Measurements from ENCODE around the gene WBP11.

The WBP11 gene

DNA sequence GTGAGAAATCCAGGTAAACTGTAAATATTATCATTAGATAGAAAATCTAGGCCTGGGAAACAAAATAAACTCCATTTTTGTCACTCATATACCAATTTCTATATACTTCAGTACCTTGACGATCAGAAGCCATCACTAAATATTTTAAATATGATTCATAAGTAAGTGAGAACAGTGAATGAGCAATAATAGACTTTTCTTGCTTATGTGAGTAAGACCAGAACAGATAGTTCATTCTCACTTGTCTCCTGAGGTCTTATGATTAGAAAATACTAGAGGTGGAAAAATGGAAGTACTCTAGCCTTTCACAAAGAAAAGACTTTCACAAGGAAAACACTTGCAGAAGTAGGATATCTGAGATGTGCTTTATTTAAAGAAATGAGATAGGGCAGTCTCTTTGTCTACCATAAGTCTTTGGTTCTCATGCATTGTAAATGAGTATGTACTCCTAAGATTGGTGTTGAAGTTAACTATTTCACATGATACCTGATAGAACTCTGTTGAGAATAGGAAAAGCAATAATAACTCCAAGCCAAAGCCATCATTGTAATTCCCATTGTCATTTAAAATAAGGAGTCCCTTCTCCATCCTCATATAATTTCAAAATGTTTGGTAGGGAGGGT lies 20.8 kb upstream of the WBP11 start:
- no peak for DNase-seq (ENCODE audit: low spot score)

DNA sequence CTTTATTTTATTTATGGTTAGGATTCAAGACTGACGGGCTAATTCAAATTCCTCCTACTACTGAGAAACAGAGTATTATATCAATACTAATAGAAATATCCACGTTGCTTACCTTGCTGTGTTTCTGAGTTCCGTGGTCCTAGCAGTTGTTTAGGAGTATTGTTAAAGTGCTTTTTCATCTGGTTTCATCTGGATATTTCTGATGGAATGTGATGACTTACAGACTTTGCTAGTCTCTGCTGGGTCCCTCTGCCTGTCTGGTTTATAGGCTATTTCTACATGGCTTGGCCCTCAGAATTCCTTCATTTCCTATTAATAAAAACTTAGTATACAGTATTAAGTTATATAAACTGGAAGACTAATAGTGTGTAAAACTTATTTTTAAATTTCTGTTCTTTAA lies 10.7 kb upstream of the WBP11 start, which contains the start of gene SMCO3:
Gene SMCO3, minus strand, starts transcription at position 169 of the 400 bp plus-strand sequence. CDS start 7,502 bp downstream, outside the sequence.
- DNase-seq (ENCODE audit: low spot score) = no peak

DNA sequence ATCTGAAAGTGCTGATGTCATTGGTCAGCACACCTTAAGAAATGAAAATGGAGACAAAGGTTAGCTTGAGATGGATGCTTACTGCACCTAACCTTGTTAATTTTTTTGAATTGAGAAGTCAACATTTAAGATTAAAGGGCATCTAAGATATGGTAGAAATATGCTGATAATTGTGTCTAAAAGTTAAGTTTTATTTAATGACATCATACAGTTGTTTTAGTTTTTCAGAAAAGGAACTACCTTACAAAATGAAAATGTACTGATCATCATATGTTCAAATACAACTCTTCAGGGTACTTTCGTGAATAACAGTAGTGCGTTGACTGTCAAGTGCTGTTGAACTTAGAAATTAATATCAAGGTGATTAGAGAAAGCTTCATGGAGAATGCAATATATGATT lies 8.2 kb upstream of the WBP11 start:
- no peak for DNase-seq (ENCODE audit: low spot score)

DNA sequence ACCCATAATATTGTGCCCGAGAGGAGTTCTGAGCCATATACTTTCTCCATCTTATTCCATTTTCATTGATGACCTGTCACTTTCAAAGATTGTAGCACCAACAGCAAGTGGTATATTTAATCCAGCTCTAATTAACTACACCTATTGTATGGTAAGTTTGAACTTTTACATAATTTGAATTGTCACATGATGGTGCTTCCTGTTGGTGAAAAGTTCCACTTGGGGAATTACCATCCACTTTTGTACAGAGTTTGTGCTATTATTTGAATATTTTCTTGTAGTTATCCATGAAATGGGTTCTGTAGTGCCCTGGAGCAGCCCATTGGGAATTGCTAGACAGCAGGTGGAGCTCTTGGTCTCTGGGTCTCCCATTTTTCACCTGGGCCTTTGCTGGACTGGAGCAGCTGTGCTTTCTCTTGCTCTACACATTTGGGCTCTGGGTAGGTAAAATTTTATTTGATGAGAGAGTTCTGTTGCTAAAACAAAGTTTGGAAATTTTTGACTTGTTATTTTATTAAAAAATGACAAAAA lies 7.7 kb upstream of the WBP11 start:
- no peak for DNase-seq (ENCODE audit: low spot score)

DNA sequence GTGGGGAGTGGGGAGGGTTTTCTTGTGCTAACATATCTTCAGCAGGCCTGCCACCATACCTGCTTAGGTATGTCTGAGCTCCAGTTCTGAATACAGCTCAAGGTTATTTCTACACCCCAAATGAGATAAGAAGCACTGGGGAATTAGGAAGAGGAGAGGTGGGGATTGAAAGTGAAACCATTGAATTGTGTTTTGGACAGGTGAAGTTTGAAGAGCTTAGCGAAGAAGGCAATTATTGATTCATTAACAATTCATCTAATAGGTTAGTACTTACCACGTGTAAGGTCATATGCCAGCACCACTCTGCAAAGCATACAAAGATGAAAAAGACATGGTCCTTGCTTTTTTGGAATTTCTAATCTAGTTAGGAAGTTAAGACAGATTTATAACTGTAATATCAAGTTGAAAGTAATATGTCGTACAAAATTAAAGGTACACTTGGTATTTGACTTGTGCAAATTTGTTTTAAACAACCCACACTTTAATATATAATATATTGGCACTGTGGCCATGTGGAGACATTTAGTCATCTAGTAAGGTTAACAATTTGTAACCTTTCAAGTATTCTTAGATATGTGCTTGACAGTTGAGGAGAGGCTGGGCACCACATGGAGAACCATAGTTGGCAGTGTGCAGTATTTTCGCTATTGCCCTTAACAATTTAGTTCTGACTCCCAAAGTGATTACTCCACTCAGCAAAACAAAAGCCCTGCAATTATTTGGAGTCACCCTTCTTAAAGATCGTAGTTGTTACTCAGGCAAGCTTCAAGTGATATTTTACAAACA lies 7.1 kb upstream of the WBP11 start:
- DNase-seq (ENCODE audit: low spot score) = no peak

DNA sequence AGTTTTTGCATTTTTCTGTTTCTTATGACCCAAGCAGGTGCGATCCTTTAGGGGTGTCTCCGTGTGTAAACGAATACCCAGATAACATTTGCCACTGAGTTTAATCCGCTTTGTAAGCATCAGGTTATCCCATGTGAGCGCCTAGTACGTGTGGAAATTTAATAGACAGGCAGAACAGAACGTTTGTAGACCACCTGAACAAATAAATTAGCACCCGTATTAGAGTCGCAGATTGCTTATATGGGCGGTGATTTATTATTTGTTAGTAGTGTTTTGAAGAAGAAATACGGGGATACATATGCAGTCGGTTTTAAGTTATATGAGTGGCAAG lies 517 bp upstream of the WBP11 start:
- no peak for DNase-seq (ENCODE audit: low spot score)

DNA sequence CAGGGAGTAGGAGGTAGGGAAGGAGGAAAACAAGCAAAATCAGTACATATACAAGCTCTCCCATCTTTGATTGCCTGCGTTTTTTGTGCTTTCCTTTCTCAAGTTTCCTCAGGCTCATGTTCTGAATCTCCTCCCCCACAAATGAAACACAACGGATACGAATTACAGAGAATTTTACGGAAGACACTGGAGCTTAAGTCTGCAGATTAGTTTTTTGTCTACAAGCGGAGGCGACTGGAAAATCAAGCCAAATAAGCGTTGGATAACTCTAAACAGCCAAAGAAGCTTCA lies 612 bp downstream of the WBP11 start:
- DNase-seq (ENCODE audit: low spot score) = peak; percentile 10

DNA sequence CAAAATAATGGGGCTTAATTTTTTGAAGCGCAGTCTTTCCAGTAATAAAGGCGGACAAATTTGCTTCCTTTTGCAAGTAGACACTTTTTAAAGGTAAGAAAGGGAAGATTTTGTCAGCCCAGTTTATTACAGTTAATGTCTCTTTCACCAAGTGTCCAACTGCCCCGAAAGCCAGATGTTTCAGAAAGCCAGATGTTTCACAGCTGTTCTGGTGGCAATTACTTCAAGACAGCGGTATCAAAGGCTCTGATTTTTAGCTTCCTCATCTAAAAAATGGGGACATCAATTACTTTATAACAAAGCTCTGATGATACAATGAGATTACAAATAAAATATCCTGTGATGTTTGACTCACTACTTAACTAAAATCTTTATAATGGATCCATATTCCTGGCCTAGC lies 1.0 kb downstream of the WBP11 start:
- no peak for DNase-seq (ENCODE audit: low spot score)

DNA sequence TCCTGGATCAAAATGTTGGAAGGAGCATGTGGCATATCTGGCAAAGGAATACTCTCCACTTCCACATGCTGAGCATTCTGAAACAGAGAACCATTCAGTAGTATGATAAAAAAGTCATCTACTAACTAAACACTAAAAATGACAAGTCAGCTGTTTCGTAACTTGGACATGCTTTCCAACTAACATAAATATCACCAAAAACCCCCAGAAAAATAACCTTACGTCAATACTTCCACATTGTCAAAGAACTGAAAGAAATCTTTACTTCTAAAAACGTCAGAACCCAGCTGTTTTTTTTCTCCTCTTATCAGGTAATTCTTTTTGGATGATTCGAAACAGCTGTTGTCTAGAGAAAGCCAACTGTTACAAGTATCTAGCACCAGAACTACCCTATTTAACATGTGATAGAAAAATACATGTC lies 8.2 kb downstream of the WBP11 start:
- DNase-seq (ENCODE audit: low spot score) = no peak

DNA sequence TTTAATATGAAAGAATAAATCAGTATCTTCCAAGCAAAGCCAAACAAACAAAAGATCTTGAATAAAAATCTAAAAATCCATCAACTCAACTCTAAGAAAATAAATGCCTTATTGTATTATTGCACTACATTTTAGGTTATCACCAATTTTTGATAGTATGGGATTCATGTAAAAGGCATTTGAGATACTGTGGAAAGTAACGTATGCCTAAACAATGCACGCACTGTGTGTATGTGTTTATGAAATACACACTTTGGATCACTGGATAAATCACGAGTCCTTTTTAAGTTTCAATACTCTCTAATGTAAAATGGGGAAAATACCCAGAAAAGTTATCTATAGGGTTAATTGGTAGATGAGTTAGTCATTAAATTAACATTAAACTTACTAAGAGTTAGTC lies 17.7 kb downstream of the WBP11 start:
- no peak for DNase-seq (ENCODE audit: low spot score)

DNA sequence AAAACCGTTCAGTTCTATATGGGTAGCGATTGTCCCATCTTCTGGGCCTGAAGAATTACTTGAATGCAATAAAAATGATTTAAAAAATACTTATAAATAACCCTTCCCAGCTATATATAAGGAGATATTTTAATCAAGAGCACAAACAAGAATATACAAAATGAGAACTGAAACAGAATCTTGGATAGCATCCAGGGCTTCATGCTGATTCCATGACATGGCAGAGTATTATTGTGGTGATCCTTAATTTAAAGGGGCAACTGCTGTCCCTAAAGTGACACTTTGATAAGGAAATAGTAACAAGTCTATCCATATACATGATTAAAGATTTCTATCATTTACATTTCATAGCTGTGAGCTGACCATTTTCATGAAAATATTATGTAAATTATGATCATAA lies 18.8 kb downstream of the WBP11 start:
- DNase-seq (ENCODE audit: low spot score) = no peak

DNA sequence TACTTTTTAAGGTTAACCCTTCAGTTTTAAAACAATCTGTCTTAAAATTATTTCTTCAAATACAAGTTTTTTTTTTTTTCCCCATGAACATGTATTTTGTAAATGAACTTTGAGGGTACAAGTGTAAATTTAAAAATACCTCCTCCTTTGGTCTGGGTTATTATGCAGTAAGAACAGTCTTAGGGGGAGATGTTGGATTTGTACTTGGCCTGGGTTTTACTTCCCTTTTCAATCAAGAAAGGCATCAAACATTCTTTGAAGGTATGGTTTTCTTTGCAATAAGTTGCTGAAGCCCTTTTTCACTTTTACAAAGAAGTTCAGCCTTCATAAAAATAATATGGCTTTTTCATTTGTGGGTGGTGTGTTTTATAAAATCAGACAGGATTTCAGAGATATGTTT lies 20.5 kb downstream of the WBP11 start:
- DNase-seq (ENCODE audit: low spot score) = no peak

DNA sequence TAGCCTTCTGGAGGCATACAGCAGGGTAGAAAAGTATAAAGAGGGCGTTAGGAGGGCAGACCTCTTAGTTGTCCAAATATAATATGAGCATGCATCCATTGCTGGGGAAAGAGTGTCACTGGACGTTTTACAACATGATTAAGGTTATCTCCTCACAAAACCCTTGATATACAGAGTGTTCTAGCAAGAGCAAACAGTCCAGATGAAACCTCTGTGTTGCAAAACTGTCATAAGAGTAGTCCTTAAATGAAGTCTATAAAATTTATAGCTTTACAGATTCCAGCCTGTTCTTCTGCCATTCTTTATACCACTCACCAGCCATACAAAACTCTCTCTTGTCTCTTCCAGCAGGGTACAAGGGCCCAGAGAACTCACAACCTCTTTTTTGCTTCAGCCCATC lies 21.7 kb downstream of the WBP11 start:
- no peak for DNase-seq (ENCODE audit: low spot score)

DNA sequence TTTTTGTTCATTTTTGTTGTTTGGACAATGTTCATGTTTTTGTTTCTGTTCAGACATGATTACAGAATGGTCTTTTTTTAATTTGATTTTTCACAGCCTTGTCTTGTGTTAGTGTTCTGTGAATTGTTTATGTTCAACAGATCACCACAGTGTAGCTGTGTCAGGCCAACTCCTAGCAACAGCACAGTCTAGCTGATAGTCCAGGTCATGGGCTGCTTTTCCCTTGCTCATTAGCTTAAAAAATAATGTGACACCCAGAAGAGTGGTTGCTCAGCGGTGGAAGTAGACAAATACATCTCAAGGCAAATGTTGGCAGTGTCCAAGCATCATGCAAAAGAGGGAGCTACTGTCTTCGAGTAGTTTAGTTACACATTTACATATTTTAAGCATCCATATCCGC lies 22.4 kb downstream of the WBP11 start:
- DNase-seq (ENCODE audit: low spot score) = no peak

DNA sequence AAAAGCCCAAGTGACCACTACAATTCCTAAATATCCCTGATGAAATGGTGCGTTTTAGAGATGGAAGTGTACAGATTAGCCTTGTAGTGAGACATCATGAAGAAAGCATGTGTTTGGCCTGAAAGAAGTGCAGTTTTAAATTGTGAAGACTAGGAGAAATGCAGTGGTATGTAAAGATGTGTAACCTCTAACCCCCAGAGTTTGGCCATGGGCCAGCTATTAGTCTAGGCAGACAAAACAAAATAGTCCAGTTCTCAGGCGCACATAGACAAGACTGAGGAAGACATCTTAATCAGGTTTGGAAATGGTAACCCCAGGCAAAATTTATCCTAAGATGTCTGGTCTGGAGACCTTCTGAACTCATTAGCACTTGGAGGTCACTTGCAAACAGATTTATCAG lies 23.4 kb downstream of the WBP11 start:
- DNase-seq (ENCODE audit: low spot score) = no peak

DNA sequence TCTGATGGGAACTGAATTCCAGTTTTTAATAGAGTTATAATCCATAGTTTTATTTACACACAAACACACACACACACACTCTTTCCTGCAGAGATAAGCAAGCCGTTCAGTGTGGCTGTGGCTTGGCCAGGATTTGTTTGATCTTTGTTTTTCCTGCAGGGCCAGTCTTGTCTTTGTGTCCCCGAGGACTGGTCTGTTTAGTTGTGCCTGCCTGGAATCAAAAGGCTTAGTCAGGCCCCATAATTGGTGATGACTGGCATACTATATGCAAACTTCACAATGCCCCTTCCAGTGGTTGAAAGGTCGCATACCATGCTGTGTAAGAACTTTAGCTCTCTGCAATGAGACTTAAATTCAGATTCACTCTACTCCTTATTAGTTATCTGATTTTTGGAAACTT lies 26.0 kb downstream of the WBP11 start:
- no peak for DNase-seq (ENCODE audit: low spot score)

DNA sequence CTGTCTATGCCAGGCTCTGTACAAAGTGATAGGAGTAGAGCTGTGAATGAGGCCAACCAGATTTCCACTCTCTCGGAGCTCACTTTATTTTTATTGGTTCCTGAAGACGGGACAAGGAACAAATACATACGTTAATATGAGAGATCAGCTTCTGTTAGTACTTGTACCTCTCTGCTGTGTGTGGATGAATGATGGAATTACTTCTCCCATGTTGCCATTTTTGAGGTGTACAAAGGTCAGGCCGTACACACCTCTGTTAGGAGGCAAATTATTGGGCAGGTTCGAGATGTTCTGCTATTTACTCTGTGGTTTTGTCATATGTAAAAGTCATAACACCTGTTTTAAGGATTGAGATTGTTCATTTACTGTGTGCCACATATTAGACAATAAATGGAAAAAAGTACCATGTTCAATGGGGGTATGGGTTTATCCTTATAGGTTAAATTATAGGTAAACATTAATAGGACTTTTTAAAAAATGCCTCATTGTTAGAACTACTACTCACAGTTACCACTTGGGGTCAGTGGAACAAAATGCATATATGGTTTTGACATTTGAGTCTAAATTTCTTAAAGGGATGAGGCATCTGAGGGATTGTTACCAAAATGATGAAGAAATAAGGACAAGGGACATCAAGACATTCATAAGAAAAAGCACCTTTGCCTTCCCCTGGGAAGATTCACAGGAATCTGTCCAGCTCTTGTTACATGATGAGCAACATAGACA lies 26.9 kb downstream of the WBP11 start:
- no peak for DNase-seq (ENCODE audit: low spot score)

DNA sequence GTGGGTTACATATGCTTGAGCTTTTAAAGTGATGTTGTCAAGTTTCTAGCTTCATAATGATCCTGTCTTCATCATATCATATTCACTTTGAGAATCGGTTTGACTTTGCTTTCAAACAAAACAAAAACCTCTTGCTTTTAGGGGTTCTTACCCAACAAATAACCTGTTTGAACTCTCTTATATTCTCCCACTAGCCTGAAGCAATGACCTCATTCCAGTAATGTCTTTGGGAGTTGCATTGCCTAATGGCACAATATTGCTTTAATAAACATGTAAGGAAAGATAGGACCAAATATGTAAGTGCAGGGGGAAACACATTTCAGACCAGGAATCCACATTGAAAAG lies 27.7 kb downstream of the WBP11 start:
- no peak for DNase-seq (ENCODE audit: low spot score)

DNA sequence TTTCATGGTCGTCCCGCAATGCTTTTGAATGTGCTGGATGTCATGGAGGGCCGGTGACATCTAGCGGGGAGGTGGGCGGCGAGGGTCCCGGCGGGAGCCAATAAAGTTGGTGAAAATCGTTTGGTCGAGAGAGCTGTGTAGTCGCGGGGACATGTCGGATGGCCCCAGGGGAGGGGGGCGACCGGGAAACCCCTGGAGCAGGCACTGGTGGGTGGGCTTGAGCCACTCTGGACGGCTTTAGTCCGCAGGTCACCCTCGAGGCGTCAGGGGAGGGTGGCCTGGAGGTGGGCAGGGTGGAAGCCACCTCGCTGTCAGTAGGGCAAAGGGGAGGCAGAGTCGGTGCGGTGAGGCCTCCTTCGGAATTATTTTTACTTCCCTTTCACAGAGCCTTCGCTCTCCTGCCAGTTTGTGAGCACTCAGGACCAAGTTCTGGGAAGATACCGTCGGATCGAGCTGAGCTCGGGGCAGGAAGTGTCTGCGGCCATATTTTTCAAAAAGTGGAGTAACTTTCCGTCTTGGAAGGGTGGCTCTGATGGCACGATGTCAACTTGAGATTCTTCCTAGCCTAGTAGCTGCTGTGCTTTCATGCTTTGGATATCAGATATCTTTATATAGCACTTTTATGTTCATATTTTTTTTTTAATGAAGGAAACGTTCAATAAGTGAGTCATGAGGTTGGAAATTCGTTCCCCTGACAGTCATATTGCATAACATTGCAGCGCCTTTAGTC lies 28.2 kb downstream of the WBP11 start:
- DNase-seq (ENCODE audit: low spot score) = peak; percentile 36

DNA sequence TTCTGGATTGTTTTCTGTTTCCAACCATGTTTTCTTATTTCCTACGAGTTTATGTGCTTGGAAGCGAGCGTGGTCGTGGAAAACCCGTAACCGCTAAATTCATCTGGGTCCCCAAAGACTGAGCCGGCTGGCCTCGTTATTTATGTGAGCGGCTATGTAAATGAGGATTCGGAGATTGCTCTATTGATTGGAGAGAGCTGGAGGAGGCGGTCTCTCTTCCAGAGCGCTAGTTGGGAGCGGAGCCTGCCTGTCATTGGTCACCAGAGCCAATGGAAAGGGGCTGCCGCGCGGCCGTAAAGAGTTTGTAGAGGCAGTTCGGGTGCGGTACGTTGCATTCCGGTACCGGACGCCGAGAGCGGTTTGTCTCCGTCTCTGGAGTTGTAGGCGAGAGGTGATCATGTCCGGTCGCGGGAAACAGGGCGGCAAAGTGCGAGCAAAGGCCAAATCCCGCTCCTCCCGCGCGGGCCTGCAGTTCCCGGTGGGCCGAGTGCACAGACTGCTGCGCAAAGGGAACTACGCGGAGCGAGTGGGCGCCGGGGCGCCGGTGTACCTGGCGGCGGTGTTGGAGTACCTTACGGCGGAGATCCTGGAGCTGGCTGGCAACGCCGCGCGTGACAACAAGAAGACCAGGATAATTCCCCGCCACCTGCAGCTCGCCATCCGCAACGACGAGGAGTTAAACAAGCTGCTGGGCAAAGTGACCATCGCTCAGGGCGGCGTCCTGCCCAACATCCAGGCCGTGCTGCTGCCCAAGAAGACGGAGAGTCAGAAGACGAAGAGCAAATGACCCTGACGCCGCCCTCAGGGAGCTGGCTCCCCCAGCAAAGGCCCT lies 29.0 kb downstream of the WBP11 start:
- peak; percentile 93 for DNase-seq (ENCODE audit: low spot score)

DNA sequence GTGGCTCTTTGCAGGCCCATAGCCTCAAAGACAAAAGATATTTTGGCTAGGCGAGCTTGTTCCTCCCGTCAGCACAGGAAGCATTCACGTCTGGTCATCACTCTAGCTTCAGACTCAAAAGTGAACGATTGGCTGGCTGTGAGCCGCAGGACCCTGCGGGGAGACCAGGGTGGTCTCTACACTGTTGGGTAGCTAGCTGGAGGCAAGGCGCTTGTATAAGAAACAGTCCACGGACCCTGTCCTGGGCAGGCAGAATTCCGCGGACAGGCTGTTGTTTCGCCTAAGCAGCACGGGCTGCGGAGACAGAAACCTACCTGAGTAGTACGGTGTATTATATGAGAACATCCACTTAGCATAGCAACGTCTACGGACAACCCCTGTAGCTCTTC lies 29.6 kb downstream of the WBP11 start:
- no peak for DNase-seq (ENCODE audit: low spot score)

DNA sequence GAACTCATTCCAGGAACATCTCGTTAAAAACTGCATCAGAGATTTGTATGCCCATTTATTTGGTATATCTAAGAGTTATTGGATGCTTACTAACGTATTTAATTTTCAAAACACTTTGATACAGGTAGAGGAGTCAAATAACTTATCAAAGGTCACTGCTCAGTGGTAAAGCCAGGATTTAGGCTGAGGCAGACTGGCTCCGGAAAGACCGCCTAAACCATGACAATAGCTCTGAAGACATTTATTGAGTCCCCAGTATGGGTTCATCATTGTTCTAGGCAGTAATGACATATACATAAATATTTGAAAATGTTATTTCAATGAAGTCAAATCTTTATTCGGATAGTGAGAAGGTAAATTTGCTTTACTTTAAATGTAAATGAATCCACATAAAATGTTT lies 30.3 kb downstream of the WBP11 start:
- no peak for DNase-seq (ENCODE audit: low spot score)

Measured in germinal center (tissue), 1 donor.